ENCODE measurements around the gene C6orf15. TPM values are rescaled to one million over a fixed set of nuclear protein-coding genes. Genes with fewer than 3 reads are reported as not detected.

Gene C6orf15
- total RNA-seq, 1 experiment from 2014 or later: not detected

GRCh38 chr6:31135710-31136109, 23.3 kb upstream of the C6orf15 start:
- ATAC-seq (no peak), DNase-seq (ENCODE audit: low read depth, low spot score) (no peak)
- H3K36me3 ChIP-seq (ENCODE audit: control insufficient read depth, insufficient read depth, low read length): no peaks in the 10 kb centered on the region
- CTCF ChIA-PET: no interaction called here
- H3K27ac ChIP-seq (ENCODE audit: low read length): no peak overlapping the region
- no TSS peak for BruUV-seq (replicated peaks)
- POLR2A ChIA-PET: no interaction called here
- H3K4me3 ChIP-seq (ENCODE audit: low read depth in 2 of 2, low read length in 2 of 2): no peak overlapping the region
- H3K27me3 ChIP-seq (ENCODE audit: control insufficient read depth, insufficient read depth, low read length): no peaks in the 10 kb centered on the region
- TF ChIP-seq CTCF (IDR thresholded peaks at IDR 0.05) (no peak), POLR2AphosphoS5 (IDR thresholded peaks at IDR 0.05; ENCODE audit: low read depth, low read length) (no peak), TCF7L2 (IDR thresholded peaks at IDR 0.05; ENCODE audit: low read depth, low read length) (no peak), SIN3A (IDR thresholded peaks at IDR 0.05; ENCODE audit: borderline replicate concordance, insufficient read depth, low read depth, low read length) (no peak)
- TF ChIP-seq, protein P1, sequence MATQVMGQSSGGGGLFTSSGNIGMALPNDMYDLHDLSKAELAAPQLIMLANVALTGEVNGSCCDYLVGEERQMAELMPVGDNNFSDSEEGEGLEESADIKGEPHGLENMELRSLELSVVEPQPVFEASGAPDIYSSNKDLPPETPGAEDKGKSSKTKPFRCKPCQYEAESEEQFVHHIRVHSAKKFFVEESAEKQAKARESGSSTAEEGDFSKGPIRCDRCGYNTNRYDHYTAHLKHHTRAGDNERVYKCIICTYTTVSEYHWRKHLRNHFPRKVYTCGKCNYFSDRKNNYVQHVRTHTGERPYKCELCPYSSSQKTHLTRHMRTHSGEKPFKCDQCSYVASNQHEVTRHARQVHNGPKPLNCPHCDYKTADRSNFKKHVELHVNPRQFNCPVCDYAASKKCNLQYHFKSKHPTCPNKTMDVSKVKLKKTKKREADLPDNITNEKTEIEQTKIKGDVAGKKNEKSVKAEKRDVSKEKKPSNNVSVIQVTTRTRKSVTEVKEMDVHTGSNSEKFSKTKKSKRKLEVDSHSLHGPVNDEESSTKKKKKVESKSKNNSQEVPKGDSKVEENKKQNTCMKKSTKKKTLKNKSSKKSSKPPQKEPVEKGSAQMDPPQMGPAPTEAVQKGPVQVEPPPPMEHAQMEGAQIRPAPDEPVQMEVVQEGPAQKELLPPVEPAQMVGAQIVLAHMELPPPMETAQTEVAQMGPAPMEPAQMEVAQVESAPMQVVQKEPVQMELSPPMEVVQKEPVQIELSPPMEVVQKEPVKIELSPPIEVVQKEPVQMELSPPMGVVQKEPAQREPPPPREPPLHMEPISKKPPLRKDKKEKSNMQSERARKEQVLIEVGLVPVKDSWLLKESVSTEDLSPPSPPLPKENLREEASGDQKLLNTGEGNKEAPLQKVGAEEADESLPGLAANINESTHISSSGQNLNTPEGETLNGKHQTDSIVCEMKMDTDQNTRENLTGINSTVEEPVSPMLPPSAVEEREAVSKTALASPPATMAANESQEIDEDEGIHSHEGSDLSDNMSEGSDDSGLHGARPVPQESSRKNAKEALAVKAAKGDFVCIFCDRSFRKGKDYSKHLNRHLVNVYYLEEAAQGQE (IDR thresholded peaks at IDR 0.05; ENCODE audit: insufficient read depth in 1 of 2, low read depth in 2 of 2, low read length in 1 of 2): no peak
- intact Hi-C loops (cut with micrococcal nuclease; ENCODE audit: unreplicated experiment) (loop anchor here (5.0 kb wide), 1 partner anchor 232 kb away; no protein-coding TSS in a partner anchor), in situ Hi-C loops (cut with HindIII; ENCODE audit: low pct_unique_long_range_greater_than_20kb, low sequenced_read_pairs) (no loop called here)
- no peaks in the 10 kb centered on the region for H3K9me3 ChIP-seq (ENCODE audit: control insufficient read depth, insufficient read depth, low read depth, low read length)
- no peaks in the 10 kb centered on the region for H3K4me1 ChIP-seq (ENCODE audit: control insufficient read depth, insufficient read depth, low read length)

DNA sequence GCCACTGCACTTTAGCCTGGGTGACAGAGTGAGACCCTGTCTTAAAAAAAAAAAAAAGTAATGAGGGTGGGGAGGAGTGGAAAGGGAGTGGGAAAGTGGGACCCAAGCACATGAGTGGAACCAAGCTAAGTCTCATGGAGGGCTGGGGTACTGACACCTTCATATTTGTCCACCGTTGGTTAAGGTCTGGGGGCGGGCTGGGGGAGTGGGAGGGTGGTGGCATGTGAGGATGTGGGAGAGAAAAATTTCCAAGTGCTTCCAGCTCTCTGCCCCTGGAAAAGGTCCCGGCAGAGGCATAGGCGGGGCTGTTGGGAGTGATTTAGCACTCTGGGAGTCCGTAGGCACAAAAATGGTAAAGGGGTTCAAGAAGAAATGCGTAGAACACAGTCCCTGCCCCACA, 20.4 kb upstream of the C6orf15 start:
- ATAC-seq (no peak), DNase-seq (ENCODE audit: low read depth, low spot score) (no peak)
- in situ Hi-C loops (cut with HindIII; ENCODE audit: low pct_unique_long_range_greater_than_20kb, low sequenced_read_pairs) (no loop called here), intact Hi-C loops (cut with micrococcal nuclease; ENCODE audit: unreplicated experiment) (no loop called here)
- H3K27me3 ChIP-seq (ENCODE audit: control insufficient read depth, insufficient read depth, low read length): peaks cover 2% of the 10 kb centered on the region; the same call in 1 of the 2 replicates
- CTCF ChIA-PET: interaction anchor here (0.6 kb wide), 1 partner anchor 48 kb away, joined by 4 read pairs; no protein-coding TSS in a partner anchor
- no peak for TF ChIP-seq POLR2AphosphoS5 (IDR thresholded peaks at IDR 0.05; ENCODE audit: low read depth, low read length)
- TF ChIP-seq, protein P1 (IDR thresholded peaks at IDR 0.05; ENCODE audit: insufficient read depth in 1 of 2, low read depth in 2 of 2, low read length in 1 of 2): no peak
- TF ChIP-seq CTCF (IDR thresholded peaks at IDR 0.05): no peak
- TF ChIP-seq TCF7L2 (IDR thresholded peaks at IDR 0.05; ENCODE audit: low read depth, low read length): no peak
- no peak for TF ChIP-seq SIN3A (IDR thresholded peaks at IDR 0.05; ENCODE audit: borderline replicate concordance, insufficient read depth, low read depth, low read length)
- H3K36me3 ChIP-seq (ENCODE audit: control insufficient read depth, insufficient read depth, low read length): no peaks in the 10 kb centered on the region
- no peak overlapping the region for H3K27ac ChIP-seq (ENCODE audit: low read length)
- no peaks in the 10 kb centered on the region for H3K4me1 ChIP-seq (ENCODE audit: control insufficient read depth, insufficient read depth, low read length)
- H3K4me3 ChIP-seq (ENCODE audit: low read depth in 2 of 2, low read length in 2 of 2): no peak overlapping the region
- BruUV-seq (replicated peaks): no TSS peak
- POLR2A ChIA-PET: interaction anchor here (0.6 kb wide), 1 partner anchor 597 kb away, joined by 3 read pairs; no protein-coding TSS in a partner anchor
- no peaks in the 10 kb centered on the region for H3K9me3 ChIP-seq (ENCODE audit: control insufficient read depth, insufficient read depth, low read depth, low read length)
